ENCODE results near the gene LOX.

DNA sequence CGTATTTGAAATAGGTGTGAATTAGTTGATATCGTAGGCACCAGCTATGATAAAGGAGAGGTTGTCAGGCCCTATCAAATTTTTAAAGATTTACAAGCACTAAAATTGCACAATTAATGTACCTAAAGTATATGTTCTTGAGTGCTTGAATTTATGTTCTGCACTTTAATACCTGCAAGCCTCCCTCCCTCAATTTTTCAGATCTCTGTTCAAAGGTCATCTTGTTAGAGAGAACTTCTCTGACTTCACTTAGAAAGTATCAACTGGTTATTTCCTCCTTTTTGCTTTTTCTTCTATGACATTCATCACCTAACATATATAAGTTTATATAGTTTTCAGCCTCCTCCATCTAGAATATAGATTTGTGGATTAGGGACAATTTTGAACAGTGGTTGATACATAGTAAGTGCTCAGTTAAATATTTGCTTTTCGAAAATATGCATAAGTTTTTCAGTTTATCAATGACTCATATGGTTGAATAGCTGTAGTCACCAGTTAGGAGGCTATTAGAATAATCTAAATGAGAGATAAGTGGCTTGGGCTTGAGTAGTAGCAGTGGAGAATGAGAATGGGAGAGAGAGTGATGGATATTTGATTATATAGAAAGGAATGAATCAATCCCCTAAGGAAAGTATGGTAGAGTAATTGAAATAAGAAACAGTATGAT, 37.3 kb downstream of the LOX start:
- TF ChIP-seq, protein P1, sequence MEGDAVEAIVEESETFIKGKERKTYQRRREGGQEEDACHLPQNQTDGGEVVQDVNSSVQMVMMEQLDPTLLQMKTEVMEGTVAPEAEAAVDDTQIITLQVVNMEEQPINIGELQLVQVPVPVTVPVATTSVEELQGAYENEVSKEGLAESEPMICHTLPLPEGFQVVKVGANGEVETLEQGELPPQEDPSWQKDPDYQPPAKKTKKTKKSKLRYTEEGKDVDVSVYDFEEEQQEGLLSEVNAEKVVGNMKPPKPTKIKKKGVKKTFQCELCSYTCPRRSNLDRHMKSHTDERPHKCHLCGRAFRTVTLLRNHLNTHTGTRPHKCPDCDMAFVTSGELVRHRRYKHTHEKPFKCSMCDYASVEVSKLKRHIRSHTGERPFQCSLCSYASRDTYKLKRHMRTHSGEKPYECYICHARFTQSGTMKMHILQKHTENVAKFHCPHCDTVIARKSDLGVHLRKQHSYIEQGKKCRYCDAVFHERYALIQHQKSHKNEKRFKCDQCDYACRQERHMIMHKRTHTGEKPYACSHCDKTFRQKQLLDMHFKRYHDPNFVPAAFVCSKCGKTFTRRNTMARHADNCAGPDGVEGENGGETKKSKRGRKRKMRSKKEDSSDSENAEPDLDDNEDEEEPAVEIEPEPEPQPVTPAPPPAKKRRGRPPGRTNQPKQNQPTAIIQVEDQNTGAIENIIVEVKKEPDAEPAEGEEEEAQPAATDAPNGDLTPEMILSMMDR (IDR thresholded peaks at IDR 0.05) = no peak
- TF ChIP-seq POLR2A (IDR thresholded peaks at IDR 0.05) = no peak
